Ramos (cell line): ENCODE data around the gene NLRP2B.
"Not testable (repeated sequence)": the region's sequence is repeated elsewhere in the genome, so short reads cannot be mapped to it uniquely, and the experiment has no call there.

Source experiments
- in situ Hi-C: fragments of 300-500 bp; cut with MboI; formaldehyde crosslinking; loops from one replicate; pipeline ENCODE4 v1.14.3; 2022; ENCODE audit warnings: low sequenced_read_pairs; ENCODE audit not compliant: unreplicated experiment

NLRP2B gene

GRCh38 chrX:57680160-57680559, at the start of gene NLRP2B:
TSS of gene NLRP2B (minus strand) at chrX:57680260.
- in situ Hi-C loops: no loop called here

DNA sequence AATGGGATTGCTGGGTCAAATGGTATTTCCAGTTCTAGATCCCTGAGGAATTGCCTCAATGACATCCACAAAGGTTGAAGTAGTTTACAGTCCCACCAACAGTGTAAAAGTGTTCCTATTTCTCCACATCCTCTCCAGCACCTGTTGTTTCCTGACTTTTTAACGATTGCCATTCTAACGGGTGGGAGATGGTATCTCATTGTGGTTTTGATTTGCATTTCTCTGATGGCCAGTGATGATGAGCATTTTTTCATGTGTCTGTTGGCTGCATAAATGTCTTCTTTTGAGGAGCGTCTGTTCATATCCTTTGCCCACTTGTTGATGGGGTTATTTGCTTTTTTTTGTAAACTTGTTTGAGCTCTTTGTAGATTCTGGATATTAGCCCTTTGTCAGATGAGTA, 45.9 kb upstream of the NLRP2B start:
- in situ Hi-C loops: not testable (repeated sequence)

DNA sequence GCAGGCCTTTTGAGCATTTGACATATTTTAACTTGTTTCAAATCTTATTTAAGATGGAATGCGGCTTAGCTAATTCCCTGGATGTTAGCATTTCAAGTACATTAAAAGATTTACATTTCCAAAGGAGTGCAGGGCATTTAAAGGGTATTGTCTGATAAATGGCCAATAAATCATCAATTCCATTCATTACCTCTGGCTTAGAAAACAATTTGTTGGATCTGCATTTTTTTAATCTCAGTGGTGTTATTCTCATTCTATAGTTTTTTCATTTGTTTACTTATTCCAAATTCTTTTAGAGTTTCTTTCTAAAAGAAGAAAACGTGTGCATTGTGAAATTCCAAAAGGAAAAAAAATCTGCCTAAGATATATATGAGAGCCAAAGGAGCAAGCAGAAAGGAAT, 1.3 kb upstream of the NLRP2B start:
- in situ Hi-C loops: no loop called here

DNA sequence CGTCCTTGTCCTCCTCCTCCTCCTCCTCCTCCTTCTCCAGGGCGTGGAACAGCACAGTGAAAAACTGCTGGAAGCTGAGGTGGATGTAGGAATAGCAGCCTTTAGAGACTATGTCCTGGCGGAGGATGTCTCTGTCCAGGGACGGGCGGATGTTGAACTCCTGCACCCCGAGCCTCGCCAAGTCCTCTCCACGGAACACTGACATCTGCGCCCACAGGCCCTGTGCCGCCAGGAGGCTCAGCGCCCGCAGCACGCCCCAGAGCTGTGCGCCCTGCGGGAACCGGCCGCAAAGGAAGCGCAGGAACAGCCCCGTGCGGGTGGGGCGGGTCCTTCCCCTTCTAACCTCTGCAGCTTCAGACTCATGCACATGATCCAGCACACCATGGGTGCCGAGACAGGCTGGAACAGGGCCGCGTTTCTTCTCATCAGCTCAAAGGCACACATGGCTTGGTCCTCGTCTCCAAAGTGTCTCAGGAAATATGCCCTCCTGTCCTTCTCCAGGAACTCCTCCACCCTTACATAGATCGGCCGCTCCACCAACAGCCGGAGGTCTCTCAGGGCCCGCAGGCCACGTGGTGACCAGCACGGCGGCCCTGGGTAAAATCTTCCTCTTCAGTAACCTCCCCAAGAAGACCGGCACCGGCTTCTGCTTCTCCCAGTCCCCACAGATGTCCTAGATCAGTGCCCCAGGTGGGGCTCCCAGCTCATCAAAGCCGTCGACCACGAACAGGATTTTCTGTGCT, 1.2 kb downstream of the NLRP2B start:
- in situ Hi-C loops: no loop called here

- in situ Hi-C loops: no loop called here
Observed at GRCh38 chrX:57677132-57677858, 2.8 kb downstream of the NLRP2B start.

- in situ Hi-C loops: no loop called here
Observed at GRCh38 chrX:57675320-57675719, 4.7 kb downstream of the NLRP2B start.

- in situ Hi-C loops: no loop called here
Observed at GRCh38 chrX:57674861-57675260, 5.2 kb downstream of the NLRP2B start.

GRCh38 chrX:57669961-57670360, 10.1 kb downstream of the NLRP2B start:
- in situ Hi-C loops: no loop called here

DNA sequence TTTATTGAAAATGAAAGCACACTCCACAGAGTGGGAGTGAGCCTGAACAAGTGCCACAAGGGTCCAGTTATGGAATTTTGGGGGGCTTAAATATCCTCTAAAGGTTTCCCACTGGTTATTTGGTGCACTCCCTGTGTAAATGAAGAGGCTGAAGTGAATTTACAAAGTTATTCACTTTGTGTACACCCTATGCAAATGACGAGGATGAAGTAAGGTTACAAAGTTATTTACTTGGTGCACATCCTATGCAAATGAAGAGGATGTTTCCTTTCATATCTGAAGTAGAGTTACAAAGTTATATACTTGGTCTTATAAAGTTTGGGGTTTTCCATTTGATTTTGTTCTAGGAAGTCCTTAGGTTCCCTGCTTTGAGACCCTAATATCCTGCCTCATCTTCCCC, 13.1 kb downstream of the NLRP2B start:
- in situ Hi-C loops: no loop called here

DNA sequence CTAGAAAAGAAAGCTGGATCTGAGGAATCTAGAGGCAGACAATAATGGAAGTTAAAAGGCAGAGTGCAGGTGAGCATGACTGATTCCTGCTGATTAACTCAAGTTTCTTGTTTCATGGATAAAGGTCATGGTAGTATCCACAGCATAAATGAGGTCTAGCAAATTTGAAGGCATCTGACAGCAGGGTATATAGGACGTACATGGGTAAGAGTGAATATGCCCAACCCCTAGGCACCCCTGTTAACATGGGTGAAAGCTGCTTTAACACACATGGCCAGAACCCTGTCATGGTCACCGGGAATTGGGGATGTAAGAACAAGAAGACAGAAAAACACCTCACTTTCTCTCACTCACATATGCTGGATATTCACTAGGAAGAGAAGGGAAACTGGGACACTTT, 25.0 kb downstream of the NLRP2B start:
- in situ Hi-C loops: no loop called here

DNA sequence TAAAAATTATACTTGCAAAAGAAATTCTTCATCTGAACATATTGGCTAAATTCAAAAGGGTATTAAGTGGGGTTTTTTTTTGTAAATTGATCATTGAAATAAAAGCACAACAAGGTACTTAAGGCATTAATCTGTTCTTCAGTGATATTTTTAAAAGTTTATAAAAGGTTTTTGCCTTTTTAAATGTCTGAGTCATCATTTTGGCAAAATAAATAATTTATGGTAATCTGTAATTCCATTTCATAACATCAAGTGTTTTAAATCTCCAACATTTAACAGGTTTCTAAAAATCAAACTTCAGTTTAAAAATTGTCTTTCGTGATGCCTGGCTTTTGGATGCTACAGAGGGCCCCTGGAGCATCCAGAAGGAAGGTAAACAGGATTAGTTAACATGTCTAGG, 27.4 kb downstream of the NLRP2B start:
- in situ Hi-C loops: no loop called here

- in situ Hi-C loops: no loop called here
Observed at GRCh38 chrX:57651169-57651919, 28.7 kb downstream of the NLRP2B start.

DNA sequence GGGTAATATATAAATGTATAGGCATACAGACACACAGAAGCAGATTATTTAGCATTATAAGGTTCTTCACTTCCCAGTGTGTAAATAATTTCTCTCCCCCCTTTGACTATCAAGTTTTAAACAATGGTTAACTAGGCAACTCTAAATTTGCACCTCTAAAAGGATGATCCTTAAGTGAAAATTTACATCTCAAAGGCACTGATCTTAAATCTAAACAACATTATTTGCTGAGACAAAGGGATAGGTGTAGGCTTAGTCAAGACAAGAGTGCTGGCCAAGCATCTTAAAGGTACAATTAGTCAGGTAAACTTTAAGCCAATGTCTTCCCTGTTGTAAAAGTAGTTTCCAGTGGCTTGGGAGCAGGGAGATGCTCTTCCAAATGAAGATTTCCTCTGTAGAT, 33.0 kb downstream of the NLRP2B start:
- in situ Hi-C loops: no loop called here

DNA sequence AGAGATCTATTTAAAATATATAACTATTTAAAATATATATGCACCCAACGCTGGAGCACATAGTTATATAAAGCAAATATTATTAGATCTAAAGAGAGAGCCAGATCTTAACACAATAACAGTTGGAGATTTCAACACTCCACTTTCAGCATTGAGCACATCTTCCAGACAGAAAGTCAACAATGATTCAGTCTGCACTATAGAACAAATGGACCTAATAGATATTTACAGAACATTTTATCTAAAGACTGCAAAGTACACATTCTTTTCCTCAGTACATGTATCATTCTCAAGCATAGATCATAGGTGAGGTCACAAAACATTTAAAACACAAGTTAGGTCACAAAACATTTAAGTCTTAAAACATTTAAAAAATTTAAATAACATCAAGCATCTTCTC, 36.4 kb downstream of the NLRP2B start:
- in situ Hi-C loops: no loop called here

DNA sequence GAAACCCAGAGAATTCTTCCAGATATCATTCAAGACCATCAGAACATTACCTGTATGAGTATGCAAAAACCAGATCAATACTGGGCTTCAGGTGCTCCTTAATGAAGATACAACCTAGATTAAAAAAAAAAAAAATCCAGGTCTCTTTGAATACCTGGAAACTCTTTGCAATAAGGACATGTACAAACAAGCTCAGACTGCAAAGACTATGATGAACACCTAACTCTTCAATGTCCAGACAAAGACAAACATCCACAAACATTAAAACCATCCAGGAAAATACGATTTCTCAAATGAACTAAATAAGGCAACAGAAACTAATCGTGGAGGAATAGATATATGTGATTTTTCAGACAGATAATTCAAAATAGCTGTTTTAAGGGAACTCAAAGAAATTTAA, 38.7 kb downstream of the NLRP2B start:
- in situ Hi-C loops: no loop called here

GRCh38 chrX:57640674-57641016, 39.4 kb downstream of the NLRP2B start:
- in situ Hi-C loops: no loop called here

GRCh38 chrX:57629438-57629837, 50.6 kb downstream of the NLRP2B start:
- in situ Hi-C loops: not testable (repeated sequence)
